ENCODE results near the gene HSF2.
"Not testable (repeated sequence)": the region's sequence is repeated elsewhere in the genome, so short reads cannot be mapped to it uniquely, and the experiment has no call there.

HSF2 gene

GRCh38 chr6:122454673-122455072 lies 55.2 kb downstream of the HSF2 start:
- DNase-seq (ENCODE audit: low read depth) = no peak

GRCh38 chr6:122455116-122455515 lies 55.7 kb downstream of the HSF2 start:
- DNase-seq (ENCODE audit: low read depth) = not testable (repeated sequence)

GRCh38 chr6:122458087-122458486 lies 58.6 kb downstream of the HSF2 start:
- no peak for DNase-seq (ENCODE audit: low read depth)

- DNase-seq (ENCODE audit: low read depth) = no peak
Observed at GRCh38 chr6:122459240-122459639, 59.8 kb downstream of the HSF2 start.

GRCh38 chr6:122459865-122460416 lies 60.5 kb downstream of the HSF2 start:
- not testable (repeated sequence) for DNase-seq (ENCODE audit: low read depth)

- no peak for DNase-seq (ENCODE audit: low read depth)
Observed at GRCh38 chr6:122461885-122462284, 62.4 kb downstream of the HSF2 start.

GRCh38 chr6:122471107-122472021 lies 71.9 kb downstream of the HSF2 start, which contains the start of gene SERINC1:
TSS of gene SERINC1 (minus strand) at chr6:122471807. CDS start at chr6:122471737, 70 bp downstream.
- peak; percentile 88 for DNase-seq (ENCODE audit: low read depth)

- no peak for DNase-seq (ENCODE audit: low read depth)
Observed at GRCh38 chr6:122472022-122472340, 72.5 kb downstream of the HSF2 start.

- no peak for DNase-seq (ENCODE audit: low read depth)
Observed at GRCh38 chr6:122476131-122476530, 76.7 kb downstream of the HSF2 start.

GRCh38 chr6:122482750-122483080 lies 83.3 kb downstream of the HSF2 start:
- DNase-seq (ENCODE audit: low read depth) = no peak

Measured in activated T-cell treated with anti-CD3 and anti-CD28 coated beads for 24 hours (primary cell).